Measurements from ENCODE around the gene ZRANB1.
A peak's percentile ranks its signal among the peaks of the same experiment; 100 is the strongest.

Gene ZRANB1

DNA sequence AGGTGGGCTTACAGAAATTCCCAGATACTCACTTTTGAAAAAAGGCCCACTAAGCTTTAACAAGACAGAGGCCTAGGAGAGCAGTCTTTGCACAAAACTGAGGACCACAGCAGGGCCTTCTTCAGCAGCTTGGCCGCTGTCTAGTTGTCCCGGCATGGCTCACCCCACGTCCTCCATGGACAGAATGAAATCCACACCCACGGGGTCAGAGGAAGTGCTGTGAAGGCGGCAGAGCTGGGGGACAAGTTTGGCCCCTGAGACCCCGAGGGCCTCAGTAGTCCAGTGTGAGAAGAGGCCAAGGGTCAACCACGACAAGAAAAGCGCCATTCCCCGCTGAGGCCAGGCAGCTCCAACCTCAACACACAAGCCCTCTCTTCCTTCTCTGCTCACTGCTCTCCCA, 78.9 kb downstream of the ZRANB1 start:
- Mint-ChIP-seq H3K4me1 (peaks cover 46% of the 10 kb centered on the region), H3K27ac (peak overlapping the region; percentile 83), H3K9me3 (peaks cover 31% of the 10 kb centered on the region), H3K4me3 (no peak overlapping the region), H3K27me3 (ENCODE audit: low read depth, poor library complexity) (peaks cover 6% of the 10 kb centered on the region), H3K36me3 (ENCODE audit: low read depth) (peaks cover 88% of the 10 kb centered on the region)
- DNase-seq: no peak
- TF ChIP-seq, protein P1, sequence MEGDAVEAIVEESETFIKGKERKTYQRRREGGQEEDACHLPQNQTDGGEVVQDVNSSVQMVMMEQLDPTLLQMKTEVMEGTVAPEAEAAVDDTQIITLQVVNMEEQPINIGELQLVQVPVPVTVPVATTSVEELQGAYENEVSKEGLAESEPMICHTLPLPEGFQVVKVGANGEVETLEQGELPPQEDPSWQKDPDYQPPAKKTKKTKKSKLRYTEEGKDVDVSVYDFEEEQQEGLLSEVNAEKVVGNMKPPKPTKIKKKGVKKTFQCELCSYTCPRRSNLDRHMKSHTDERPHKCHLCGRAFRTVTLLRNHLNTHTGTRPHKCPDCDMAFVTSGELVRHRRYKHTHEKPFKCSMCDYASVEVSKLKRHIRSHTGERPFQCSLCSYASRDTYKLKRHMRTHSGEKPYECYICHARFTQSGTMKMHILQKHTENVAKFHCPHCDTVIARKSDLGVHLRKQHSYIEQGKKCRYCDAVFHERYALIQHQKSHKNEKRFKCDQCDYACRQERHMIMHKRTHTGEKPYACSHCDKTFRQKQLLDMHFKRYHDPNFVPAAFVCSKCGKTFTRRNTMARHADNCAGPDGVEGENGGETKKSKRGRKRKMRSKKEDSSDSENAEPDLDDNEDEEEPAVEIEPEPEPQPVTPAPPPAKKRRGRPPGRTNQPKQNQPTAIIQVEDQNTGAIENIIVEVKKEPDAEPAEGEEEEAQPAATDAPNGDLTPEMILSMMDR (IDR thresholded peaks at IDR 0.05): no peak

- H3K9me3 Mint-ChIP-seq: peaks cover 31% of the 10 kb centered on the region
Observed at GRCh38 chr10:125021686-125022344, 79.9 kb downstream of the ZRANB1 start.

DNA sequence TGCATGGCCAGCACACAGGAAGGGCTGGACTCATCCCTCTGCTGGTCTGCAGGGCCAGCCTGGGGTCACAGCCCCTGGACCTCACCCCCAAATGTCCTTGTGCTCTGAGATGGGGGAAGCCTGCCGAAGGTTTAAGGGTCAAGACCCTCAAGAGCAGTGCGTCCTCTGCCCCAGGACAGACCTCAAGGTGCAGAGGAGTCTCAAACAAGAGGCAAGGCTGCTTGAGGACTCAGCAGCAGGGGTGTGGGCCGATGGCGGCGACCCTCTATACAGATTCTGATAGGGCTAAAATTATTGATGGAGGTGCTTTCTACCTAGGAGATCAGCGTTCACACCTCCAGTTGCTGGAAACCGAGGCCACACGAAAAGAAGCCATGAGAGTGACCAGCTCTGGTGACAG, 80.7 kb downstream of the ZRANB1 start:
- Mint-ChIP-seq H3K4me3 (no peak overlapping the region), H3K9me3 (peaks cover 31% of the 10 kb centered on the region), H3K27ac (no peak overlapping the region), H3K36me3 (ENCODE audit: low read depth) (peaks cover 76% of the 10 kb centered on the region), H3K4me1 (peaks cover 41% of the 10 kb centered on the region), H3K27me3 (ENCODE audit: low read depth, poor library complexity) (peaks cover 6% of the 10 kb centered on the region)
- TF ChIP-seq, protein P1 (IDR thresholded peaks at IDR 0.05): no peak
- no peak for DNase-seq

More at GRCh38 chr10:125021686-125022344, 79.9 kb downstream of the ZRANB1 start:
- Mint-ChIP-seq H3K4me3 (no peak overlapping the region), H3K36me3 (ENCODE audit: low read depth) (peaks cover 83% of the 10 kb centered on the region), H3K4me1 (peaks cover 42% of the 10 kb centered on the region), H3K27ac (peak overlapping the region; percentile 87), H3K27me3 (ENCODE audit: low read depth, poor library complexity) (peaks cover 6% of the 10 kb centered on the region)
- TF ChIP-seq, protein P1 (IDR thresholded peaks at IDR 0.05): no peak
- no peak for DNase-seq

GRCh38 chr10:125023255-125023654, 81.3 kb downstream of the ZRANB1 start:
- Mint-ChIP-seq H3K36me3 (ENCODE audit: low read depth) (peaks cover 79% of the 10 kb centered on the region), H3K27ac (peak overlapping the region; percentile 98), H3K9me3 (peaks cover 31% of the 10 kb centered on the region), H3K4me1 (peaks cover 47% of the 10 kb centered on the region), H3K4me3 (no peak overlapping the region), H3K27me3 (ENCODE audit: low read depth, poor library complexity) (peaks cover 6% of the 10 kb centered on the region)
- TF ChIP-seq, protein P1 (IDR thresholded peaks at IDR 0.05): no peak
- no peak for DNase-seq

DNA sequence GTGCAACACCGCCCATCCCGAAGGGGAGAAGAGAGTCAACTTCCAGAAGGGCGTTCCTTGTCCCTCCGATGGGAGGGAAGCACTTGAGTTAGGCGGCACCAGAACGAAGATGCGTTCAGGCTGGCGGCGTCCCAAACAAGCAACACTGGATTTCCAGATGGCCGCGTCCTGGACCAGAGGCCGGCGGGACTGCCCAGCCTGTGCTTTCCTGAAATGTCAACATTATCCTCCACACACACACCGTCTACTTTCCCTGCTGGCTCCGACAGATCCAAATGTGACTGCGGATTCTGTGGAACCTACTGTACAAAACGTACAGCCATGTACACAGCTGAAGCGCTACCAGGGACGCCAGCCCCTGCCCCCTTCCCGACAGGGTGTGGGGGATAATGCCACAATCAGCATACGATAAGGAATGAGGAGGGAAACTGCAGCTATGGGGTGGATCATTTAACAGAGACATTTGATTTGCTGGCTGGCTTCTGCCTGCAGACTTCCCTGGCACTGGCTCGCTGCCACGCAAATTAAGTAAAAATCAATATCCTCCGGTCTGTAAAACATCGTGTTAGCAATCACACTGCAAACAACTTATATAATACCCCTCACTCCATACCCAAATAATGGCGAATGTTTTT, 82.1 kb downstream of the ZRANB1 start:
- H3K27ac Mint-ChIP-seq: peak overlapping the region; percentile 98
- peaks cover 6% of the 10 kb centered on the region for H3K27me3 Mint-ChIP-seq (ENCODE audit: low read depth, poor library complexity)
- TF ChIP-seq, protein P1 (IDR thresholded peaks at IDR 0.05): no peak
- H3K9me3 Mint-ChIP-seq: peaks cover 31% of the 10 kb centered on the region
- DNase-seq: no peak
- peaks cover 78% of the 10 kb centered on the region for H3K36me3 Mint-ChIP-seq (ENCODE audit: low read depth)
- no peak overlapping the region for H3K4me3 Mint-ChIP-seq
- peaks cover 54% of the 10 kb centered on the region for H3K4me1 Mint-ChIP-seq

Measured in nephron progenitor cell (in vitro differentiated cells).